Activated naive CD4-positive, alpha-beta T cell treated with anti-CD3 and anti-CD28 coated beads for 36 hours (primary cell): ENCODE data around the gene KCNJ2. TPM values are rescaled to one million over a fixed set of nuclear protein-coding genes. Genes with fewer than 3 reads are reported as not detected.

ENCODE experiments used
- CTCF ChIA-PET: fragments of 350-600 bp; sonication (Branson Sonifier 250); formaldehyde crosslinking; loops from one replicate; lab custom pipeline; 2021; ENCODE audit warnings: antibody characterized with exemption; lab: Charles Lee
- DNase-seq: peaks from one replicate; pipeline ENCODE4 v3.0.0-alpha.2; 2020
- H3K27ac Mint-ChIP-seq: one replicate; pipeline ENCODE4 v1.8.0; 2021; ENCODE audit warnings: mild to moderate bottlenecking, mixed read lengths
- H3K27me3 Mint-ChIP-seq: one replicate; pipeline ENCODE4 v1.8.0; 2021; ENCODE audit warnings: low read depth, mixed read lengths
- H3K36me3 Mint-ChIP-seq: one replicate; pipeline ENCODE4 v1.8.0; 2021; ENCODE audit warnings: low read depth, mixed read lengths
- H3K4me1 Mint-ChIP-seq: one replicate; pipeline ENCODE4 v1.8.0; 2021; ENCODE audit warnings: low read depth, mixed read lengths
- H3K4me3 Mint-ChIP-seq: one replicate; pipeline ENCODE4 v1.8.0; 2021; ENCODE audit warnings: mild to moderate bottlenecking, moderate library complexity, mixed read lengths
- H3K9me3 Mint-ChIP-seq: one replicate; pipeline ENCODE4 v1.8.0; 2021; ENCODE audit warnings: mixed read lengths
- intact Hi-C: fragments of 100-400 bp; cut with micrococcal nuclease; formaldehyde crosslinking; loops from one replicate; pipeline ENCODE4 v1.15.1; 2023
- total RNA-seq, 2 experiments: library from RNA; stranded (reverse); gene quantifications; one replicate each; pipeline ENCODE4 v1.2.3, GENCODE V29; 2021

KCNJ2 gene
- total RNA-seq, 2 experiments from 2014 or later = not detected

GRCh38 chr17:70184207-70184606 is 14.9 kb downstream of the KCNJ2 start:
- no peak for DNase-seq
- no peaks in the 10 kb centered on the region for H3K4me1 Mint-ChIP-seq
- no peak overlapping the region for H3K27ac Mint-ChIP-seq
- no peak overlapping the region for H3K4me3 Mint-ChIP-seq
- H3K27me3 Mint-ChIP-seq = peaks cover 2% of the 10 kb centered on the region
- intact Hi-C loops = no loop called here
- no peaks in the 10 kb centered on the region for H3K9me3 Mint-ChIP-seq
- H3K36me3 Mint-ChIP-seq = no peaks in the 10 kb centered on the region
- CTCF ChIA-PET = no interaction called here

- no peak overlapping the region for H3K27ac Mint-ChIP-seq
- H3K4me1 Mint-ChIP-seq = no peaks in the 10 kb centered on the region
- no peak for DNase-seq
- no peaks in the 10 kb centered on the region for H3K9me3 Mint-ChIP-seq
- H3K36me3 Mint-ChIP-seq = no peaks in the 10 kb centered on the region
- intact Hi-C loops = no loop called here
- no peak overlapping the region for H3K4me3 Mint-ChIP-seq
- H3K27me3 Mint-ChIP-seq = peaks cover 2% of the 10 kb centered on the region
- CTCF ChIA-PET = no interaction called here
Observed at GRCh38 chr17:70184770-70185169, 15.4 kb downstream of the KCNJ2 start.

- Mint-ChIP-seq H3K27me3 (peaks cover 2% of the 10 kb centered on the region), H3K27ac (no peak overlapping the region), H3K36me3 (no peaks in the 10 kb centered on the region), H3K4me3 (no peak overlapping the region), H3K4me1 (no peaks in the 10 kb centered on the region), H3K9me3 (no peaks in the 10 kb centered on the region)
- DNase-seq = no peak
- CTCF ChIA-PET = interaction anchor here (0.5 kb wide), 1 partner anchor 547 kb away, joined by 5 read pairs; no protein-coding TSS in a partner anchor
- intact Hi-C loops = no loop called here
Observed at GRCh38 chr17:70185285-70185684, 16.0 kb downstream of the KCNJ2 start.

GRCh38 chr17:70187383-70187782 is 18.1 kb downstream of the KCNJ2 start:
- Mint-ChIP-seq H3K9me3 (no peaks in the 10 kb centered on the region), H3K27ac (no peak overlapping the region), H3K4me3 (no peak overlapping the region), H3K4me1 (no peaks in the 10 kb centered on the region), H3K27me3 (peaks cover 2% of the 10 kb centered on the region), H3K36me3 (no peaks in the 10 kb centered on the region)
- CTCF ChIA-PET = no interaction called here
- intact Hi-C loops = no loop called here
- DNase-seq = no peak

- CTCF ChIA-PET = interaction anchor here (0.7 kb wide), 1 partner anchor 31 kb away, joined by 3 read pairs; no protein-coding TSS in a partner anchor
- Mint-ChIP-seq H3K36me3 (no peaks in the 10 kb centered on the region), H3K9me3 (no peaks in the 10 kb centered on the region), H3K27ac (no peak overlapping the region), H3K4me3 (no peak overlapping the region), H3K27me3 (peaks cover 3% of the 10 kb centered on the region), H3K4me1 (no peaks in the 10 kb centered on the region)
- intact Hi-C loops = no loop called here
- no peak for DNase-seq
Observed at GRCh38 chr17:70190959-70191805, 21.9 kb downstream of the KCNJ2 start.

- H3K27ac Mint-ChIP-seq = no peak overlapping the region
- intact Hi-C loops = no loop called here
- H3K4me1 Mint-ChIP-seq = no peaks in the 10 kb centered on the region
- CTCF ChIA-PET = no interaction called here
- no peaks in the 10 kb centered on the region for H3K36me3 Mint-ChIP-seq
- no peak for DNase-seq
- no peak overlapping the region for H3K4me3 Mint-ChIP-seq
- no peaks in the 10 kb centered on the region for H3K9me3 Mint-ChIP-seq
- H3K27me3 Mint-ChIP-seq = peaks cover 9% of the 10 kb centered on the region
Observed at GRCh38 chr17:70195091-70195490, 25.8 kb downstream of the KCNJ2 start.

GRCh38 chr17:70201872-70202419 is 32.6 kb downstream of the KCNJ2 start:
- Mint-ChIP-seq H3K27ac (no peak overlapping the region), H3K36me3 (no peaks in the 10 kb centered on the region), H3K9me3 (no peaks in the 10 kb centered on the region), H3K27me3 (peaks cover 4% of the 10 kb centered on the region), H3K4me3 (no peak overlapping the region), H3K4me1 (no peaks in the 10 kb centered on the region)
- intact Hi-C loops = no loop called here
- CTCF ChIA-PET = no interaction called here
- no peak for DNase-seq

- H3K27me3 Mint-ChIP-seq = no peaks in the 10 kb centered on the region
- CTCF ChIA-PET = no interaction called here
- no peak overlapping the region for H3K4me3 Mint-ChIP-seq
- H3K9me3 Mint-ChIP-seq = no peaks in the 10 kb centered on the region
- DNase-seq = no peak
- no peaks in the 10 kb centered on the region for H3K4me1 Mint-ChIP-seq
- no peaks in the 10 kb centered on the region for H3K36me3 Mint-ChIP-seq
- H3K27ac Mint-ChIP-seq = no peak overlapping the region
- intact Hi-C loops = no loop called here
Observed at GRCh38 chr17:70202840-70203239, 33.5 kb downstream of the KCNJ2 start.

GRCh38 chr17:70204431-70204830 is 35.1 kb downstream of the KCNJ2 start:
- Mint-ChIP-seq H3K9me3 (no peaks in the 10 kb centered on the region), H3K4me1 (no peaks in the 10 kb centered on the region), H3K27ac (no peak overlapping the region), H3K27me3 (no peaks in the 10 kb centered on the region), H3K36me3 (no peaks in the 10 kb centered on the region), H3K4me3 (no peak overlapping the region)
- DNase-seq = no peak
- intact Hi-C loops = no loop called here
- CTCF ChIA-PET = no interaction called here

GRCh38 chr17:70205401-70205800 is 36.1 kb downstream of the KCNJ2 start:
- Mint-ChIP-seq H3K27me3 (no peaks in the 10 kb centered on the region), H3K9me3 (no peaks in the 10 kb centered on the region), H3K4me3 (no peak overlapping the region), H3K4me1 (no peaks in the 10 kb centered on the region), H3K27ac (no peak overlapping the region), H3K36me3 (no peaks in the 10 kb centered on the region)
- intact Hi-C loops = no loop called here
- DNase-seq = no peak
- CTCF ChIA-PET = no interaction called here

GRCh38 chr17:70206361-70207010 is 37.2 kb downstream of the KCNJ2 start:
- CTCF ChIA-PET = no interaction called here
- no peak overlapping the region for H3K27ac Mint-ChIP-seq
- no peak overlapping the region for H3K4me3 Mint-ChIP-seq
- H3K27me3 Mint-ChIP-seq = peaks cover 2% of the 10 kb centered on the region
- DNase-seq = no peak
- H3K9me3 Mint-ChIP-seq = no peaks in the 10 kb centered on the region
- intact Hi-C loops = no loop called here
- no peaks in the 10 kb centered on the region for H3K4me1 Mint-ChIP-seq
- H3K36me3 Mint-ChIP-seq = no peaks in the 10 kb centered on the region

- H3K27ac Mint-ChIP-seq = no peak overlapping the region
- DNase-seq = no peak
- H3K4me1 Mint-ChIP-seq = no peaks in the 10 kb centered on the region
- no peak overlapping the region for H3K4me3 Mint-ChIP-seq
- H3K27me3 Mint-ChIP-seq = peaks cover 2% of the 10 kb centered on the region
- intact Hi-C loops = no loop called here
- no peaks in the 10 kb centered on the region for H3K36me3 Mint-ChIP-seq
- CTCF ChIA-PET = no interaction called here
- H3K9me3 Mint-ChIP-seq = no peaks in the 10 kb centered on the region
Observed at GRCh38 chr17:70207184-70207583, 37.9 kb downstream of the KCNJ2 start.
